ENCODE results near the gene ARHGAP20.

- TF ChIP-seq POLR2A (IDR thresholded peaks at IDR 0.05; ENCODE audit: low read depth, low read length), result no peak
- no peak for TF ChIP-seq POLR2AphosphoS5 (IDR thresholded peaks at IDR 0.05; ENCODE audit: low read depth, low read length)
- TF ChIP-seq TAF1 (IDR thresholded peaks at IDR 0.05; ENCODE audit: borderline replicate concordance, low read depth, low read length), result no peak
These were observed 825 bp downstream of the ARHGAP20 start for GRCh38 chr11:110711448-110711775.
